Keratinocyte (primary cell): ENCODE data around the gene PTK7. TPM values are rescaled to one million over a fixed set of nuclear protein-coding genes. Genes with fewer than 3 reads are reported as not detected.

Experiments
- DNase-seq: peaks from one replicate; pipeline ENCODE4 v3.0.0-alpha.2; 2011; ENCODE audit warnings: low read depth, missing footprints, low spot score
- FAIRE-seq: peaks from 2 replicates; lab custom pipeline; 2011; peaks lifted over from hg19 to GRCh38; lab: Jason Lieb, UNC
- H2AFZ ChIP-seq: 2 replicates; pipeline ENCODE4 v1.6.0; 2012; ENCODE audit warnings: low read length, control low read depth, inconsistent platforms; ENCODE audit not compliant: control insufficient read depth
- H3K27ac ChIP-seq: 2 replicates; pipeline ENCODE4 v1.5.1; 2011; ENCODE audit warnings: low read length; ENCODE audit not compliant: control insufficient read depth, insufficient read depth
- H3K27me3 ChIP-seq: 3 replicates; pipeline ENCODE4 v1.6.0; 2011; ENCODE audit warnings: low read length; ENCODE audit not compliant: control insufficient read depth, insufficient read depth; ENCODE audit errors: extremely low read depth
- H3K36me3 ChIP-seq, 2 experiments: 2 replicates in 1 of 2; 3 replicates in 1 of 2; pipeline ENCODE4 v1.5.1; 2011; ENCODE audit warnings: low read length in 2 of 2, mild to moderate bottlenecking in 1 of 2; ENCODE audit not compliant: control insufficient read depth in 2 of 2, insufficient read depth in 2 of 2; ENCODE audit errors: extremely low read depth in 1 of 2
- H3K4me1 ChIP-seq: 3 replicates; pipeline ENCODE4 v1.5.1; 2011; ENCODE audit warnings: low read length; ENCODE audit not compliant: control insufficient read depth, insufficient read depth; ENCODE audit errors: extremely low read depth
- H3K4me2 ChIP-seq: 3 replicates; pipeline ENCODE4 v1.6.0; 2011; ENCODE audit warnings: low read depth, low read length; ENCODE audit not compliant: control insufficient read depth, insufficient read depth; ENCODE audit errors: extremely low read depth
- H3K4me3 ChIP-seq, 3 experiments: fragments of 200-600 bp in 1 of 3; sonication (generic) in 1 of 3; 2 replicates in 2 of 3; 3 replicates in 1 of 3; pipeline ENCODE4 v1.5.1; 2011 to 2016; ENCODE audit warnings: low read length in 3 of 3, mild to moderate bottlenecking in 3 of 3, control low read depth in 2 of 3, inconsistent platforms in 1 of 3, low read depth in 1 of 3, mixed read lengths in 1 of 3, mixed run types in 1 of 3, moderate library complexity in 1 of 3; ENCODE audit not compliant: control insufficient read depth in 2 of 3, insufficient read depth in 2 of 3; ENCODE audit errors: extremely low read depth in 1 of 3
- H3K79me2 ChIP-seq: 2 replicates; pipeline ENCODE4 v1.6.0; 2012; ENCODE audit warnings: low read length; ENCODE audit not compliant: control insufficient read depth, insufficient read depth
- H3K9ac ChIP-seq: 3 replicates; pipeline ENCODE4 v1.6.0; 2011; ENCODE audit warnings: low read length; ENCODE audit not compliant: control insufficient read depth, insufficient read depth; ENCODE audit errors: extremely low read depth
- H3K9me1 ChIP-seq: 3 replicates; pipeline ENCODE4 v1.6.0; 2011; ENCODE audit warnings: low read length; ENCODE audit not compliant: control insufficient read depth, insufficient read depth; ENCODE audit errors: extremely low read depth
- H3K9me3 ChIP-seq: 2 replicates; pipeline ENCODE4 v1.5.1; 2012; ENCODE audit warnings: low read depth, low read length; ENCODE audit not compliant: control insufficient read depth
- H4K20me1 ChIP-seq: 3 replicates; pipeline ENCODE4 v1.6.0; 2011; ENCODE audit warnings: low read length; ENCODE audit not compliant: control insufficient read depth, insufficient read depth; ENCODE audit errors: extremely low read depth
- CTCF ChIP-seq, 3 experiments: IDR thresholded peaks in 1 of 3; conservative IDR thresholded peaks in 1 of 3; optimal IDR thresholded peaks in 1 of 3; 2 replicates in 2 of 3; 3 replicates in 1 of 3; pipeline versions ENCODE3 to v1.5.1; 2011; ENCODE audit warnings: low read length in 3 of 3, mild to moderate bottlenecking in 3 of 3, moderate library complexity in 2 of 3, control low read depth in 1 of 3, inconsistent platforms in 1 of 3; ENCODE audit not compliant: insufficient read depth in 2 of 3; ENCODE audit errors: extremely low read depth in 1 of 3
- EZH2 ChIP-seq: IDR thresholded peaks from one replicate; pipeline ENCODE4 v1.6.1; 2012; ENCODE audit warnings: inconsistent platforms, mild to moderate bottlenecking, low read length, moderate library complexity
- dilution Hi-C: fragments of 300-500 bp; cut with MboI; formaldehyde crosslinking; loops from one replicate; pipeline ENCODE4 v1.7.0; 2020; ENCODE audit warnings: low sequenced_read_pairs; ENCODE audit not compliant: extremely low pct_ligation_motif_present
- polyA plus RNA-seq, 5 experiments: library from polyadenylated mRNA; depleted of rRNA in 3 of 5; stranded (reverse) in 3 of 5; stranded (forward) in 1 of 5; unstranded in 1 of 5; fragments of >200 nt; gene quantifications; 1 replicate in 1 of 5; 2 replicates in 3 of 5; 3 replicates in 1 of 5; pipeline versions ENCODE4 v1.2.1 to v1.2.3, GENCODE V29; 2011 to 2012; ENCODE audit warnings: missing spikeins in 2 of 5, low read depth in 1 of 5, low replicate concordance in 1 of 5

PTK7 gene
- polyA plus RNA-seq, 1 donor (not counting 4 experiments of a cell fraction or from before 2014, with no cell fraction given): 58.8 TPM

GRCh38 chr6:43144879-43145278 is 68.8 kb downstream of the PTK7 start:
- peak overlapping the region; percentile 33 for H3K9ac ChIP-seq
- peaks cover 18 to 26% of the 10 kb centered on the region in 2 experiments for H3K36me3 ChIP-seq
- TF ChIP-seq CTCF (optimal IDR thresholded peaks at IDR 0.05 in 1 of 3, IDR thresholded peaks at IDR 0.05 in 1 of 3, conservative IDR thresholded peaks at IDR 0.05 in 1 of 3; ENCODE audit: extremely low read depth in 1 of 3, insufficient read depth in 2 of 3, low read length in 3 of 3) (no peak), EZH2 (no peak)
- no peak overlapping the region for H2AFZ ChIP-seq
- no peaks in the 10 kb centered on the region for H4K20me1 ChIP-seq
- H3K27ac ChIP-seq: peak overlapping the region; percentile 84
- H3K9me1 ChIP-seq: no peaks in the 10 kb centered on the region
- H3K4me2 ChIP-seq: peak overlapping the region; percentile 44
- FAIRE-seq (no peak), DNase-seq (peak; percentile 62)
- dilution Hi-C loops: no loop called here
- H3K9me3 ChIP-seq: no peaks in the 10 kb centered on the region
- no peaks in the 10 kb centered on the region for H3K79me2 ChIP-seq
- H3K4me3 ChIP-seq: no peak overlapping the region
- H3K27me3 ChIP-seq: no peaks in the 10 kb centered on the region
- H3K4me1 ChIP-seq: peaks cover 27% of the 10 kb centered on the region

GRCh38 chr6:43146261-43146660 is 70.1 kb downstream of the PTK7 start:
- Histone ChIP-seq H4K20me1 (no peaks in the 10 kb centered on the region), H3K4me1 (peaks cover 27% of the 10 kb centered on the region), H3K79me2 (no peaks in the 10 kb centered on the region), H3K36me3 (peaks cover 19 to 33% of the 10 kb centered on the region in 2 experiments), H3K4me2 (no peak overlapping the region), H3K27ac (no peak overlapping the region), H3K9me3 (no peaks in the 10 kb centered on the region), H3K9ac (no peak overlapping the region), H2AFZ (no peak overlapping the region), H3K9me1 (no peaks in the 10 kb centered on the region), H3K27me3 (no peaks in the 10 kb centered on the region), H3K4me3 (no peak overlapping the region)
- DNase-seq (no peak), FAIRE-seq (no peak)
- dilution Hi-C loops: no loop called here
- TF ChIP-seq EZH2 (no peak), CTCF (optimal IDR thresholded peaks at IDR 0.05 in 1 of 3, IDR thresholded peaks at IDR 0.05 in 1 of 3, conservative IDR thresholded peaks at IDR 0.05 in 1 of 3; ENCODE audit: extremely low read depth in 1 of 3, insufficient read depth in 2 of 3, low read length in 3 of 3) (no peak)
